SIG-M5 treated with dmso at 0.1 percent for 504 hours (cell line): ENCODE data around the gene CPN2.

Experiments
- DNase-seq: peaks from one replicate; lab custom pipeline; 2025; ENCODE audit not compliant: unreplicated experiment; lab: John Stamatoyannopoulos, UW

CPN2 gene

GRCh38 chr3:194330160-194330559 lies 21.0 kb downstream of the CPN2 start:
- no peak for DNase-seq

DNA sequence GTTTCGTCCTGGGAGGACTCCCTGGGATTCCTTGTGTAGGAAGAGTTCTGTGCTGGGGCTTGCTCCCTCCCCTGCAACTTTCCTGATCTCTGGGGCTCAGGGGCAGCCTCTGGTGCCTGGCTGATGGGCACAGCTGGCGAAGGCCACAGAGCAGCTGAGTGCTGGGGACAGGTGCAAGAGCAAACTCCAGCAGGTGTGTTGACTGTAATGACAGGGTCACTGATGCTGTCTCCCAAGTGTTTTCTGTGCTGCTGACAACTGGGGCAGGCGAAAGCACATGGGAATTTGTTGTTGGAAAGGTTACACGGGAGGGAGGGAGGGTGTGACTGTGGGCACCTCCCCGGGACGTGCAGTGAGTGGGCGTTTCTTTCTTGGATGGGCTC lies 21.6 kb downstream of the CPN2 start:
- no peak for DNase-seq

DNA sequence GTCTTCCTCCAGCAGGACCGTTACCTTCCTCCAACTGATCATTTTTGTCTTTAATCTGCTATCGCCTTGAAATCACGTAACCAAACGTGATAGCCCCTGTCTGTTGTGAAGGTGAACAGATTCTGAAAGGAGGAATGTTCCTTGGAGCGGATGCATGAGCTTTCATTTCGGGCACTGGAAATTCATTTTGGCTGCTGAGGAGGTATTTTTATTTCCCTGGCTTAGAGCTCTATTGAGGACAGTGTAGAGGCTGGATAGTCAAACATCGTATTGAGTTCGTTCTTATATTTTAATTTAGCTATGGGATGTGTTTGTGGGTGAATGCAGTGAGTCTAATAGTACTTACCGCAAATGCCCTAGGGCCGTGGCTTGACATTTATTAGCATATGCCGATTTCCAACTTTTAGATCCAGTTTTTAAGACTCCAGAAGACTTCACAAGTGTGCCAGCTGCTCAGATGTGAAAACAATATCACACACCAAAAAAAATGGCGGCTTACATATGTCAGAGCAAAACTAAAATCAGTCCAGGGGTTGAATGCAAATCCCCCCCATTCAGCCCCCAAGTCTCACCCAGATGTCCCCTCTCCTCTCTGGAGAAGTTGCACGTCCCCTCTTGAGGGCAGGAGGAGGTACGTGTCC lies 22.1 kb downstream of the CPN2 start:
- DNase-seq, result no peak

DNA sequence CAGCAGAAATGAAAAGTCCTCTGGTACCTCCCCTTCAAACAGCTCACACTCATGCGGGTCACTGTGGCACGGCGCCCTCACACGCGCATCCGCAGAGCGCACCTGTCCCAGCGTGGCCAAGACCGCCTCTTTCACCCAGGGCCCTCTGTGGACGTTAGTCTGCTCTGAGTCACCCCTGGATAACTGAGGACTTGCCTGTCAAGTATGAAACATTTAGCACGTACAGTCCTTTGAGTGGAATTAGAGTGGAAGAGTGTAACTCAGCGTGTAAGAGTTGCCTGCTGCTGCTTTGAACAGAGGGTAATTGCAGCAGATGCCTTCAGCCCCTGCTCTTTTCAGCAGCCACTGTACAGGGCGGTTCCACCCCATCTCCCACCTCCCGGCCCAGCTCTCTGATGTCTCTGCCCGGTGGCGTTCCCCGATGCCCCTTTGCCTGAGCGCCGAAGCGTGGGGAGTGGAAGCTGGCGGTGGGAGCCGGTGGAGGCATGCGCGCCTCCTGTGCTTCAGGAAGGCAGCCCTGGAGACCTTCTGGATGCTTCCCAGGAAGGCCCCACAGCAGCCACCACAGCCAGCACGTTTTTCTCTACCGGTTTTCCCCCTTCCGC lies 23.0 kb downstream of the CPN2 start:
- DNase-seq, result no peak

DNA sequence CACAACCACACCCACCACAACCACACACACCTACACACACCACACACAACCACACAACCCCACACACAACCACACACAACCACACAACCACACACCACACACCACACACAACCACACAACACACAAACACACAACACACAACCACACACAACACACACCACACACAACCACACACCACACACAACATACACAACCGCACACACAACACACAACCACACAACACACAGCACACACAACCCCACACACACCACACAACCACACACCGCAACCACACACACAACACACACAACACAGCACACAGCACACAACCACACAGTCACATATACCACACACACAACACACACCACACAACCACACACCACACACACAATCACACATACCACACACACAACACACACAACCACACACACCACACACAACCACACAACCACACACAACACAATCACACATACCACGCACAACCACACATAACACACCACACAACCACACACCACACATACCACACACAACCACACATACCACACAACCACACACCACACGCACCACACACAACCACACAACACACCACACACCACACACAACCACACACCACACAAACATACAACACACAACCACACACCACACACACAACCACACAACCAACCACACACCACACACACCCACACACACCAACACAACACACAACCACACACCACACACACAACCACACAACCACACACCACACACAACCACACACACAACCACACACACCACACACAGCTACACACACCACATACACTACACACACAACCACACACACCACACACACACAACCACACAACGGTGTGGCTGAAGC lies 23.7 kb downstream of the CPN2 start:
- DNase-seq, result no peak

- DNase-seq, result no peak
These were observed 24.2 kb downstream of the CPN2 start for GRCh38 chr3:194326968-194327217.

GRCh38 chr3:194326192-194326967 lies 24.7 kb downstream of the CPN2 start:
- DNase-seq, result no peak

DNA sequence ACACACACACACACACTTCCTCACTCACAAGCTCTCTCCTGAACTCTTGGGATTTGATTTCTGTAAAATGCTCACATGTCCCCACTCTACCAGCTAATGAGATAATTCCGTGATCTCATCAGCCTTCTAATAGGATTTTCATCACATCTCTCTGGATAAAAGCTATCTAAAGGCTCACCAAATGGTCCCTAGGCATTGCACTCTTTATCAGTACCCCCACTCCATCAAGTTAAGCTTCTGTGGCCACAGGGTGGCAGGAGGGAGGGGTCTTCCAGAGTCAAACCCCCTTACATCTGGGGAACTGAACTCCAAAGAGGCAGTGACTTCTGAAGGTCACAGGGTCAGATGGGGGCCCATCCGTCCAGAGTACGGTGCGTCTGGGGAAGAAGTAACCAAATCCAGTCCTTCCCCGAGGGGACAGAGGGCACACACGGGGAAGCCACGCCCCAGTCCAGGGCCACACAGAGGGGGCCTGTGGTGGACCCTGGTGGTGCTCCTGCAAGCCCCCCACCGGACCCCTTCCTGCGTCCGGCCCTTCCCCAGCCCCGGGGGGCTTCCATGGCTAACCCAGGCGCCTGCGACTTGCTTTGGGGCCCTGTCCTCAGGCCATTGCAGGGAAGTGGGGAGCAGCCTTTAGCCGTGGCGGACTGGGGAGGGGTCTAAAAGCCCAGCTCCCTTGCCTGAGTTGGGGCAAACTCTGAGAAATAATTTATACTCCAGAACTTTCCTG lies 25.5 kb downstream of the CPN2 start:
- no peak for DNase-seq

DNA sequence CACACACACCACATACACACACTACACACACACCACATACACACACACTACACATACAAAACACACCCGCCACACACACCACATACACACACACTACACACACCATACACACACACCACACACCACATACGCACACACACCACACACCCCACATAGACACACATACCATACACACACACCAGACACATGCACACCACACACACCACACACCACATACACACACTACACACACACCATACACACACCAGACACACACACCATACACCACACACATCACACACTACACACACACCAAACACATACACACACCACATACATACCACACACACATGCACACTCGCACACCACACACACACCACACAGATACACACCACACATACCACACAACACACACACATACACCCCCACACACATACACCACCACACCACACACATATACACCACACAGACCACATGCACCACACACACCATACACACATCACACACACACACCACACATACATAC lies 26.3 kb downstream of the CPN2 start:
- DNase-seq, result no peak

- DNase-seq, result no peak
These were observed 27.1 kb downstream of the CPN2 start for GRCh38 chr3:194323785-194324735.

GRCh38 chr3:194322678-194323211 lies 28.4 kb downstream of the CPN2 start:
- DNase-seq, result peak; percentile 48

DNA sequence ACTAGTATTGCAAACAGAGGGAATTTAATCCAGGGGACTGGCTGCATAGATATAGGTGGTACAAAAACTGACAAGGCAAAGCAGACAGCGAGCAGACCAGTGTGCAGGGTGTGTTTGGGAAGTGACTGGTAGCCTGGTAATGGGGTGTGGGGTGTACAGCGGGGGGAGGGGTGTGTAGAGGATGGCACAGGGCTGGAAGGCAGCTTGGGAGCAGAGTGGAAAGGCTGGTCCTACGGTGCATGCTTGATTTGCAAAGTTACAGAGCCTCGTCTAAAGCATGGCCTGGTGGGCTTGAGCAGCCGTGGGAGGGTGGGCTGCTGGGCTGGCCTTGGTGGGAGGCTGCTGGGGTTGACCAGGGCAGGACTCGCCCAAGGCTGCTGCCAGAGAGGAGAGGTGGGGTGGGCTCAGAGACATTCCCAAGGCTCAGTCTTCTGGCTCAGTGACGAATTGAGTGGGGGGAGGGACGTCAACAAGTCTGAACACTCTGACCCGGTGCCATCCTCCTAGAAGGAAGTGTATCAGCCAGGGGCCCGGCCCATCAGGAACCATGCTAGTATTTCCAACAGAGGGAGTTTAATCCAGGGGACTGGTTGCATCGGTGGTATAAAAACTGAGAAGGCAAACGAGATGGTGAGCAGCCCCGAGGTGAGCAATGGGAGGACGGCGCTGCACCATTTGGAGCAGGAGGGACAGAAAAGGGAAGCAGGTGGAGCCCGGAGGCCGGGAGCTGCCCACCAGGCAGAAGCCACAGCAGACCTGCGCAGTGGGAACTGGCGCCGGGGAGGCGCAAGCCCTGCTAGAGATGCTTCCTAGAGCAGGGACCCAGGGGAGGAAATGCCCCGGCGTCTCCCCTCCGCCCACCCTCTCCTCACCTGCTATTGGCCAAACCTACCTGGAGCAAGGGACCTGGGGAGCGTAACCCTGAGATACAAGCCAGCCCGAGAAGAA lies 29.2 kb downstream of the CPN2 start:
- DNase-seq, result no peak

GRCh38 chr3:194320744-194321243 lies 30.3 kb downstream of the CPN2 start:
- DNase-seq, result no peak

GRCh38 chr3:194320100-194320499 lies 31.0 kb downstream of the CPN2 start:
- no peak for DNase-seq

DNA sequence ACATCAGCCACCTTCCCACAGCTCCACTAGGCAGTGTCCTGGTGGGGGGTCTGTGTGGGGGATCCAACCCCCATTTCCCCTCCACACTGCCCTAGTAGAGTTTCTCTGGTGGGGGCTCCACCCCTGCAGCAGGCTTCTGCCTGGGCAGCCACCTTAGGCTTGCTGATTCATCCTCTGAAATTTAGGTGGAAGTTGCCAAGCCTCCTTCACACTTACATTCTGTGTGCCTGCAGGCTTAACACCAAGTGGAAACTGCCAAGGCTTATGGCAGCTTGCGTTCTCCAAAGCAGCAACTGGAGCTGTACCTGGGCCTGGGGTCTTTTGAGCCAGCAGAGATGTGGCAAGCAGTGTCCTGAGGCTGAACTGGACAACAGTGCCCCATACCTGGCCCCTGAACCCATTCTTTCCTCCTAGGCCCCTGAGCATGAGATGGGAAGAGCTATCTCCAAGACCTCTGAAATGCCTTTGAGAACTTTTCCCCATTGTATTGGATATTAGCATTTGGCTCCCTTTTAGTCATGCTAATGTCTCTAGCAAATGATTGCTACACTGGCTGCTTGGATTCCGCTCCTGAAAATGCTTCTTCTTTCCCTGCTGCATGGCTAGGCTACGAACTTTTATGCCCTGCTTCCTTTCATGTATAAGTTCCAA lies 32.5 kb downstream of the CPN2 start:
- DNase-seq, result no peak

- no peak for DNase-seq
These were observed 34.2 kb downstream of the CPN2 start for GRCh38 chr3:194316918-194317317.

GRCh38 chr3:194315965-194316361 lies 35.2 kb downstream of the CPN2 start:
- no peak for DNase-seq
